K562 (cell line): Measurements from ENCODE around the gene KNDC1.

Experiments used
- EP300 ChIP-seq: IDR thresholded peaks from 2 replicates; pipeline ENCODE4 v1.6.1; 2012; ENCODE audit warnings: low read length, improper control_type of control experiment
- MCM5 ChIP-seq: fragments of 450-650 bp; IDR thresholded peaks from 2 replicates; pipeline ENCODE4 v1.6.1; 2016; ENCODE audit warnings: low read depth
- RAD21 ChIP-seq, 2 experiments: fragments of 250-450 bp in 1 of 2; fragments of 450-650 bp in 1 of 2; sonication (Bioruptor Pico) in 1 of 2; formaldehyde crosslinking in 1 of 2; IDR thresholded peaks in 1 of 2; conservative IDR thresholded peaks in 1 of 2; 2 replicates each; pipeline versions ENCODE4 v1.4.0 to v1.8.0; 2020 to 2022; ENCODE audit warnings: mild to moderate bottlenecking in 2 of 2, moderate library complexity in 1 of 2
- ZBTB33 ChIP-seq: sonication (generic); formaldehyde crosslinking; IDR thresholded peaks from 2 replicates; pipeline ENCODE4 v1.8.1; 2023; ENCODE audit warnings: mild to moderate bottlenecking, missing genetic modification reagents
- ZNF263 ChIP-seq: sonication (generic); formaldehyde crosslinking; IDR thresholded peaks from 2 replicates; pipeline ENCODE4 v1.8.0; 2022; ENCODE audit warnings: mild to moderate bottlenecking, missing genetic modification reagents, borderline replicate concordance

GRCh38 chr10:133235265-133235855 lies 75.3 kb downstream of the KNDC1 start:
- TF ChIP-seq RAD21 (CRISPR knock-in tag; conservative IDR thresholded peaks at IDR 0.05 in 1 of 2, IDR thresholded peaks at IDR 0.05 in 1 of 2), result no peak
- TF ChIP-seq ZNF263 (CRISPR knock-in tag), result no peak
- TF ChIP-seq EP300, result no peak
- TF ChIP-seq ZBTB33, result no peak
- no peak for TF ChIP-seq MCM5
